Peyer's patch (tissue), 4 donors: Measurements from ENCODE around the gene GPATCH2.

ENCODE experiments used
- CTCF ChIP-seq, 6 experiments: fragments of 450-650 bp in 4 of 6; fragments of 200-600 bp in 2 of 6; sonication (generic) in 1 of 6; IDR thresholded peaks; one replicate each; pipeline ENCODE4 v1.5.1; 2017 to 2019; ENCODE audit warnings: antibody characterized with exemption in 6 of 6, mild to moderate bottlenecking in 3 of 6, moderate library complexity in 1 of 6
- POLR2A ChIP-seq, 2 donors: fragments of 450-650 bp; IDR thresholded peaks; one replicate each; pipeline ENCODE4 v1.5.1; 2017; ENCODE audit warnings: antibody characterized with exemption in 2 of 2, mild to moderate bottlenecking in 2 of 2, moderate library complexity in 2 of 2

- TF ChIP-seq CTCF (IDR thresholded peaks at IDR 0.05) (no peak), POLR2A (IDR thresholded peaks at IDR 0.05) (no peak)
Observed at GRCh38 chr1:217626321-217626720, 4.6 kb downstream of the GPATCH2 start.
